CD8-positive, alpha-beta memory T cell (primary cell): Measurements from ENCODE around the gene HADH. TPM values are rescaled to one million over a fixed set of nuclear protein-coding genes. Genes with fewer than 3 reads are reported as not detected.

Experiments
- CTCF ChIA-PET: fragments of 350-600 bp; sonication (Branson Sonifier 250); formaldehyde crosslinking; loops from one replicate; lab custom pipeline; 2021; ENCODE audit warnings: antibody characterized with exemption; lab: Charles Lee
- POLR2A ChIA-PET: fragments of 350-600 bp; sonication (Branson Sonifier 250); formaldehyde crosslinking; loops from one replicate; lab custom pipeline; 2021; ENCODE audit warnings: antibody characterized with exemption; lab: Charles Lee
- DNase-seq, 5 donors: peaks; one replicate each; pipeline versions ENCODE4 v3.0.0 to v3.0.0-alpha.2; 2020 to 2022; ENCODE audit warnings: mixed read lengths in 1 of 5
- H3K27ac ChIP-seq: one replicate; pipeline ENCODE4 v1.7.0; 2013; ENCODE audit warnings: low read depth, mild to moderate bottlenecking, low read length, moderate library complexity
- H3K27me3 ChIP-seq: 2 replicates; pipeline ENCODE4 v1.7.0; 2013; ENCODE audit warnings: low read length, mild to moderate bottlenecking; ENCODE audit not compliant: insufficient read depth, poor library complexity, severe bottlenecking
- H3K36me3 ChIP-seq: 2 replicates; pipeline ENCODE4 v1.7.0; 2013; ENCODE audit warnings: mild to moderate bottlenecking, low read length, moderate library complexity; ENCODE audit not compliant: insufficient read depth
- H3K4me1 ChIP-seq: 2 replicates; pipeline ENCODE4 v1.7.0; 2013; ENCODE audit warnings: mild to moderate bottlenecking, low read length, moderate library complexity; ENCODE audit not compliant: insufficient read depth
- H3K4me3 ChIP-seq: 2 replicates; pipeline ENCODE4 v1.7.0; 2013; ENCODE audit warnings: mild to moderate bottlenecking, low read length
- H3K9me3 ChIP-seq: 2 replicates; pipeline ENCODE4 v1.7.0; 2013; ENCODE audit warnings: mild to moderate bottlenecking, low read length
- H3K27ac Mint-ChIP-seq, 8 donors: one replicate each; pipeline ENCODE4 v1.8.0; 2020 to 2021; ENCODE audit warnings: mixed read lengths in 8 of 8, mild to moderate bottlenecking in 6 of 8, inconsistent platforms in 3 of 8, moderate library complexity in 3 of 8
- H3K27me3 Mint-ChIP-seq, 2 donors: one replicate each; pipeline ENCODE4 v1.8.0; 2020 to 2021; ENCODE audit warnings: mixed read lengths in 2 of 2, mild to moderate bottlenecking in 1 of 2, moderate library complexity in 1 of 2
- H3K36me3 Mint-ChIP-seq, 3 donors: one replicate each; pipeline ENCODE4 v1.8.0; 2020 to 2021; ENCODE audit warnings: mixed read lengths in 3 of 3, inconsistent platforms in 1 of 3, mild to moderate bottlenecking in 1 of 3
- H3K4me1 Mint-ChIP-seq, 3 donors: one replicate each; pipeline ENCODE4 v1.8.0; 2020 to 2021; ENCODE audit warnings: mixed read lengths in 3 of 3, inconsistent platforms in 1 of 3, mild to moderate bottlenecking in 1 of 3
- H3K4me3 Mint-ChIP-seq, 7 donors: one replicate each; pipeline ENCODE4 v1.8.0; 2020 to 2021; ENCODE audit warnings: mixed read lengths in 7 of 7, mild to moderate bottlenecking in 6 of 7, moderate library complexity in 4 of 7, inconsistent platforms in 2 of 7
- H3K9me3 Mint-ChIP-seq, 5 donors: one replicate each; pipeline ENCODE4 v1.8.0; 2020 to 2022; ENCODE audit warnings: mixed read lengths in 5 of 5, mild to moderate bottlenecking in 3 of 5, moderate library complexity in 2 of 5, inconsistent platforms in 1 of 5
- polyA plus RNA-seq: library from polyadenylated mRNA; unstranded; fragments of 300-500 nt; fragmentation: Illumina TruSeq; gene quantifications from one replicate; pipeline ENCODE4 v1.2.3, GENCODE V29; 2021
- total RNA-seq, 2 experiments: library from RNA; stranded (reverse); gene quantifications; one replicate each; pipeline ENCODE4 v1.2.3, GENCODE V29; 2021

HADH gene
- total and polyA plus RNA-seq, 3 experiments from 2014 or later, result 33.6 to 40.9 (median 38.5) TPM

GRCh38 chr4:107988763-107989035 is 990 bp upstream of the HADH start:
- H3K4me1 Mint-ChIP-seq, result peaks cover 34 to 70% (median 41%) of the 10 kb centered on the region in 3 donors
- ChIA-PET POLR2A (no interaction called here), CTCF (no interaction called here)
- peak overlapping the region in 4 of 7 donors; percentile 15 to 97 (median 72) for H3K4me3 Mint-ChIP-seq
- Histone ChIP-seq H3K9me3 (no peaks in the 10 kb centered on the region), H3K4me3 (peak overlapping the region; percentile 96), H3K4me1 (peaks cover 25% of the 10 kb centered on the region), H3K27me3 (no peaks in the 10 kb centered on the region), H3K36me3 (no peaks in the 10 kb centered on the region), H3K27ac (no peak overlapping the region)
- H3K9me3 Mint-ChIP-seq, result no peaks in the 10 kb centered on the region
- no peak for DNase-seq
- peak overlapping the region in 5 of 8 donors; percentile 40 to 97 (median 63) for H3K27ac Mint-ChIP-seq
- no peaks in the 10 kb centered on the region for H3K27me3 Mint-ChIP-seq
- peaks cover 0 to 11% (median 0%) of the 10 kb centered on the region in 3 donors for H3K36me3 Mint-ChIP-seq

- peak overlapping the region; percentile 83 to 97 (median 96) for H3K4me3 Mint-ChIP-seq
Observed at GRCh38 chr4:107989162-107989536, 540 bp upstream of the HADH start.

GRCh38 chr4:107991945-107992630 is 2.4 kb downstream of the HADH start:
- peaks cover 38 to 74% (median 62%) of the 10 kb centered on the region in 3 donors for H3K4me1 Mint-ChIP-seq
- ChIA-PET CTCF (interaction anchor here (1.3 to 1.6 kb wide), 2 partner anchors 9 to 60 kb away, joined by 4 to 5 read pairs; partner anchors contain the start of gene CYP2U1), POLR2A (no interaction called here)
- H3K36me3 Mint-ChIP-seq, result peaks cover 0 to 17% (median 5%) of the 10 kb centered on the region in 3 donors
- no peak overlapping the region for H3K27ac ChIP-seq
- no peaks in the 10 kb centered on the region for H3K36me3 ChIP-seq
- no peaks in the 10 kb centered on the region for H3K9me3 ChIP-seq
- no peaks in the 10 kb centered on the region for H3K27me3 ChIP-seq
- peaks cover 25% of the 10 kb centered on the region for H3K4me1 ChIP-seq
- H3K4me3 Mint-ChIP-seq, result peak overlapping the region in 2 of 7 donors; percentile 15 to 16
- H3K9me3 Mint-ChIP-seq, result no peaks in the 10 kb centered on the region
- H3K27me3 Mint-ChIP-seq, result no peaks in the 10 kb centered on the region
- peak overlapping the region in 4 of 8 donors; percentile 2 to 98 (median 38) for H3K27ac Mint-ChIP-seq
- H3K4me3 ChIP-seq, result no peak overlapping the region
- no peak for DNase-seq

More at GRCh38 chr4:107989162-107989536, 540 bp upstream of the HADH start:
- Histone ChIP-seq H3K9me3 (no peaks in the 10 kb centered on the region), H3K27ac (peak overlapping the region; percentile 74), H3K4me3 (peak overlapping the region; percentile 96), H3K4me1 (peaks cover 25% of the 10 kb centered on the region), H3K27me3 (no peaks in the 10 kb centered on the region), H3K36me3 (no peaks in the 10 kb centered on the region)
- peak overlapping the region; percentile 82 to 98 (median 95) for H3K27ac Mint-ChIP-seq
- DNase-seq, result no peak
- H3K27me3 Mint-ChIP-seq, result no peaks in the 10 kb centered on the region
- H3K36me3 Mint-ChIP-seq, result peaks cover 0 to 11% (median 0%) of the 10 kb centered on the region in 3 donors
- POLR2A ChIA-PET, result interaction anchor here (0.5 kb wide), 1 partner anchor 632 kb away, joined by 3 read pairs; no protein-coding TSS in a partner anchor
- H3K4me1 Mint-ChIP-seq, result peaks cover 36 to 74% (median 43%) of the 10 kb centered on the region in 3 donors
- H3K9me3 Mint-ChIP-seq, result no peaks in the 10 kb centered on the region
- CTCF ChIA-PET, result no interaction called here

- peak overlapping the region in 1 of 8 donors; percentile 1 for H3K27ac Mint-ChIP-seq
- H3K27me3 Mint-ChIP-seq, result no peaks in the 10 kb centered on the region
- no peak overlapping the region for H3K27ac ChIP-seq
- H3K4me1 Mint-ChIP-seq, result peaks cover 33 to 67% (median 64%) of the 10 kb centered on the region in 3 donors
- H3K27me3 ChIP-seq, result no peaks in the 10 kb centered on the region
- H3K4me3 Mint-ChIP-seq, result peak overlapping the region in 1 of 7 donors; percentile 23
- ChIA-PET CTCF (interaction anchor here (1.6 kb wide), 1 partner anchor 7 kb away, joined by 4 read pairs; no protein-coding TSS in a partner anchor), POLR2A (interaction anchor here (0.6 kb wide), 1 partner anchor 154 kb away, joined by 3 read pairs; no protein-coding TSS in a partner anchor)
- no peak overlapping the region for H3K4me3 ChIP-seq
- H3K4me1 ChIP-seq, result peaks cover 22% of the 10 kb centered on the region
- peaks cover 0 to 18% (median 5%) of the 10 kb centered on the region in 3 donors for H3K36me3 Mint-ChIP-seq
- no peaks in the 10 kb centered on the region for H3K9me3 Mint-ChIP-seq
- no peak for DNase-seq
- no peaks in the 10 kb centered on the region for H3K9me3 ChIP-seq
- no peaks in the 10 kb centered on the region for H3K36me3 ChIP-seq
Observed at GRCh38 chr4:107993969-107994368, 4.3 kb downstream of the HADH start.

GRCh38 chr4:107994894-107995293 is 5.2 kb downstream of the HADH start:
- Mint-ChIP-seq H3K4me3 (peak overlapping the region in 1 of 7 donors; percentile 37), H3K36me3 (peaks cover 0 to 13% (median 7%) of the 10 kb centered on the region in 3 donors), H3K4me1 (peaks cover 29 to 64% (median 60%) of the 10 kb centered on the region in 3 donors), H3K9me3 (no peaks in the 10 kb centered on the region), H3K27ac (peak overlapping the region in 3 of 8 donors; percentile 8 to 16 (median 14)), H3K27me3 (no peaks in the 10 kb centered on the region)
- Histone ChIP-seq H3K27me3 (no peaks in the 10 kb centered on the region), H3K9me3 (no peaks in the 10 kb centered on the region), H3K4me3 (no peak overlapping the region), H3K27ac (no peak overlapping the region), H3K4me1 (peaks cover 20% of the 10 kb centered on the region), H3K36me3 (no peaks in the 10 kb centered on the region)
- no peak for DNase-seq
- CTCF ChIA-PET, result no interaction called here
- POLR2A ChIA-PET, result no interaction called here

DNA sequence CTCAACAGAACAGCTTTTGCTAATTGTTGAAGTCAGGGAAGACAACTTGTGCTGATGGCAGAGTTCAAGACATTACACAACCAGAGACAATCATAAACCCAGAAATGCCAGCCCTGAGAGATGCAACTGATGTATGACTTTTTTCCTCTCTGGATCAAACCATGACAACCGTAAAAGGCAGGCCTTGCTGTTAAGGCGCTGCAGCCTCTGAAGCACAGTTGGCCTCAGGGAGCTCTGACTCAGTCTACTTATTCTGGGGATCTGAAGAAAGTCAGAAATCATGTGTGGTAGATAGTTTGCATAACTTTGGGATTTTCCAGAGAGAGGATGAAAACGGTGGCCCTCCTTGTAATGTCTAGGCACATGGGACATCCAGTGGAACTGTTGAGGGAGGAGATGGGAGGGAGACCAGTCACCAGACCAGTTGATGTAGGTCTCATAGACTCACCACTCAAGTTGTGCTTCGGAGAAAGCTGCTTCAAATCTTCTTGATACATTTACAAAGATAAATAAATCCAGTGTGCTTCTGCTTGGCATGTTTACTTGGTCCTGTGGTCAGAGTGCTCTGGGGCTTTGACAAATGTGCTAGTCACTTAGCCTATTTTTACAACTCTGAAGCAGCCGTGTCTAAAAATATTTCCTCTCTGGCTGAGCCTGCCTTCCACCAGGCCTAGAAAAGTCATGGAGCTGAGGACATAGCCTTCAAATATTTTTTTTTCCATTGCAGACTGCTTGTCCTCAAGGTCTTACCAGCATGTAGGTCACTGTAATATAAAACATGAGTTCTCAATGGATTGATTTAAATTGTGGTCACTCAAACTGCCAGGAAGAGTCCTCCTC is 7.5 kb downstream of the HADH start:
- Histone ChIP-seq H3K36me3 (no peaks in the 10 kb centered on the region), H3K27ac (no peak overlapping the region), H3K9me3 (no peaks in the 10 kb centered on the region), H3K27me3 (no peaks in the 10 kb centered on the region), H3K4me1 (peaks cover 4% of the 10 kb centered on the region), H3K4me3 (no peak overlapping the region)
- Mint-ChIP-seq H3K4me3 (no peak overlapping the region), H3K27me3 (no peaks in the 10 kb centered on the region), H3K36me3 (peaks cover 4 to 13% (median 9%) of the 10 kb centered on the region in 3 donors), H3K27ac (peak overlapping the region in 2 of 8 donors; percentile 2 to 68), H3K9me3 (no peaks in the 10 kb centered on the region), H3K4me1 (peaks cover 14 to 47% (median 44%) of the 10 kb centered on the region in 3 donors)
- ChIA-PET CTCF (no interaction called here), POLR2A (no interaction called here)
- no peak for DNase-seq

DNA sequence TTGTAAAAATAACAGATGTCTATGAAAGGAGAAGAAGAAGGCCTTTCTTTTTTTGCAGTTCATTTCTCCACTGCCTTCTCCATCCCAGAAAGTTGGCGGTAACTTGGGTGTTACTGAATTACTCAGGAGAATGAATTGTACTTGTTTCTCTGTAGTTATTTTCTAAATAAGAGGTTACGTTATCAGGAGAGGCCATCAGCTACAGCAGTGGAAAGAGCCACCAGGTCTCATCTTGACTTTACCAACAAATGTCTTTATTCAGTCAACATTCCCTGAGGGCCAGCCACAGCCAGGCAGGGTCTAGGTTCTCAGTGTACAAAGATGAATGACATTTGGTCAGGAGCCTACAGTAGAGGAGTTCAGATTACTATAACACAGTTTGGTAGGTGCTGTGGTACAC is 8.1 kb downstream of the HADH start:
- CTCF ChIA-PET, result no interaction called here
- no peak overlapping the region for H3K4me3 ChIP-seq

More for the DNA sequence above, 8.1 kb downstream of the HADH start:
- H3K9me3 ChIP-seq, result no peaks in the 10 kb centered on the region
- Mint-ChIP-seq H3K4me1 (peaks cover 9 to 42% (median 38%) of the 10 kb centered on the region in 3 donors), H3K9me3 (no peaks in the 10 kb centered on the region), H3K27me3 (no peaks in the 10 kb centered on the region), H3K36me3 (peaks cover 4 to 16% (median 9%) of the 10 kb centered on the region in 3 donors), H3K27ac (peak overlapping the region in 1 of 8 donors; percentile 48), H3K4me3 (no peak overlapping the region)
- no peaks in the 10 kb centered on the region for H3K36me3 ChIP-seq
- no peaks in the 10 kb centered on the region for H3K27me3 ChIP-seq
- DNase-seq, result no peak
- H3K27ac ChIP-seq, result no peak overlapping the region
- H3K4me1 ChIP-seq, result peaks cover 3% of the 10 kb centered on the region
- POLR2A ChIA-PET, result no interaction called here
